GM20000 (cell line): ENCODE results near the gene HSPA4.

Experiments used
- DNase-seq: peaks from one replicate; pipeline ENCODE4 v3.0.0; 2012; ENCODE audit warnings: low spot score
- TF ChIP-seq, protein P1 (sequence below): IDR thresholded peaks from 2 replicates; pipeline ENCODE4 v1.5.1; 2012; ENCODE audit warnings: mild to moderate bottlenecking, control low read depth; ENCODE audit errors: extremely low read depth, missing control alignments

The HSPA4 gene

DNA sequence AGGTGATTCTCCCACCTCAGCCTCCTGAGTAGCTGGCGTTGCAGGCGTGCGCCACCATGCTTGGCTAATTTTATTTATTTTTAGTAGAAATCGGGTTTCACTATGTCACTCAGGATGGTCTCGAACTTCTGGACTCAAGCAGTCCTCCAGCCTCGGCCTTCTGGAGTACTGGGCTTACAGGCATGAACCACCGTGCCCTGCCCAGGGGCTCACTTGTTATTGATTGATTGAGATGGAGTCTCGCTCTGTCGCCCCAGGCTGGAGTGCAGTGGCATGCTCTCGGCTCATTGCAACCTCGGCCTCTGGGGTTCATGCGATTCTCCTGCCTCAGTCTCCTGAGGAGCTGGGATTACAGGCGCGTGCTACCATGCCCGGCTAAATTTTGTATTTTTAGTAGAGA is 1.6 kb downstream of the HSPA4 start:
- DNase-seq: no peak
- TF ChIP-seq, protein P1, sequence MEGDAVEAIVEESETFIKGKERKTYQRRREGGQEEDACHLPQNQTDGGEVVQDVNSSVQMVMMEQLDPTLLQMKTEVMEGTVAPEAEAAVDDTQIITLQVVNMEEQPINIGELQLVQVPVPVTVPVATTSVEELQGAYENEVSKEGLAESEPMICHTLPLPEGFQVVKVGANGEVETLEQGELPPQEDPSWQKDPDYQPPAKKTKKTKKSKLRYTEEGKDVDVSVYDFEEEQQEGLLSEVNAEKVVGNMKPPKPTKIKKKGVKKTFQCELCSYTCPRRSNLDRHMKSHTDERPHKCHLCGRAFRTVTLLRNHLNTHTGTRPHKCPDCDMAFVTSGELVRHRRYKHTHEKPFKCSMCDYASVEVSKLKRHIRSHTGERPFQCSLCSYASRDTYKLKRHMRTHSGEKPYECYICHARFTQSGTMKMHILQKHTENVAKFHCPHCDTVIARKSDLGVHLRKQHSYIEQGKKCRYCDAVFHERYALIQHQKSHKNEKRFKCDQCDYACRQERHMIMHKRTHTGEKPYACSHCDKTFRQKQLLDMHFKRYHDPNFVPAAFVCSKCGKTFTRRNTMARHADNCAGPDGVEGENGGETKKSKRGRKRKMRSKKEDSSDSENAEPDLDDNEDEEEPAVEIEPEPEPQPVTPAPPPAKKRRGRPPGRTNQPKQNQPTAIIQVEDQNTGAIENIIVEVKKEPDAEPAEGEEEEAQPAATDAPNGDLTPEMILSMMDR: no peak

- DNase-seq: no peak
- TF ChIP-seq, protein P1: no peak
Observed at GRCh38 chr5:133054697-133055471, 3.1 kb downstream of the HSPA4 start.

DNA sequence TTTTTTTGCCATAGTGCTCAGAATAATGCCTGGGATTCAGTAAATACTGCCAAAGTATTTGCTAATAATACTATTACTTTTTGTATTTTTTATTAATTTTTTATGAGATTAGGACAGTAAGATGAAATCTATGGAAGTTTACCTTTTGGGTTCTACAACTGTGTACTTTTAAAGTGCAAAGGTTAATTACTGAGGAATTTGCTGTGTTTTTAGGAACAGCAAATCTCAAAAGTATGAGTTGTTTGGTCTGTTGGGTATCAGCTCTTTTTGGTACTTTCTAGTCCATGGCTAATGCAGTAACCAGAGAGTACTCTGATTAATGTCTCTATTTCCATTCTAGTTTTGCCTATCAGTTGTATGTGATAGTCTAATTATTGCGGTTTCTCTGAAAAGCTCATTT is 5.1 kb downstream of the HSPA4 start:
- TF ChIP-seq, protein P1: no peak

DNA sequence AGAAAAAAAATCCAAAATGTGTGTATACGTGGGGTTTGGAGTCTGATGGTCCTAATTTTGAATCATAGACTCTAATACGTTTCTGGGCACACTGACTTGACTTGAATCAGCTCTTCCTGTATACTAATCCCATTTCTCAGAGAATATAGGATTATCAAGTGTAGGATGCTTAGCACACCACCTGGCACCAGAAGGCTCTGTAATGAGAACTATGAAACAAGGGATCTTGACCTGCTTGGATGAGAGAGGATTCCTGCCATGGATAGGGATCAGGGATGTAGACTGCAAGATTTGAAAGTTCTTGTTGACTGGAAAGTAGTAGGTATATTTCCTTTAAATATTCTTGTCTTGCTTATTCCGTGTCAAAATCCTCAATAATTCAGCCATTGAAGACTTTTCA is 7.8 kb downstream of the HSPA4 start:
- DNase-seq: no peak
- TF ChIP-seq, protein P1: no peak

More for the DNA sequence above, 5.1 kb downstream of the HSPA4 start:
- DNase-seq: no peak

DNA sequence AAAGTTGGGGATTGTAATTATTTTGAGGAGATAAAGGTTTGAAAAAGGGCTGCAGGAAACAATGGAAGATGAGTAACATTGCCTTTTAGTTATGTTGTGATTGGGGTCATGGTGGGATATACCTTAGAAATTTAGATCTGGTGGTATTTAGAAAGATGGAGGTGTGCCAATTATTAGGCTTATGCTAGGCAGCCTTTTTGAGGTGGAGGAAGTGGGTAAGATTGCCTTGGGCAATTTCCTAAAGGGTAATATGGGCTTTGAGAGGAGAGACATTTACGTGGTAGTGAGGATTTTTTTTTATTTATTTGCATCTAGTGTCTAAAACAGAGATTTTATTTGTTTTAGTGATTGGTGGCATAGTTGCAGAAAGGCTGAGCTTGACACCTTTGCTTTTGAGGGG is 10.5 kb downstream of the HSPA4 start:
- TF ChIP-seq, protein P1: no peak
- no peak for DNase-seq

- DNase-seq: no peak
- TF ChIP-seq, protein P1: no peak
Observed at GRCh38 chr5:133063965-133064364, 12.2 kb downstream of the HSPA4 start.

DNA sequence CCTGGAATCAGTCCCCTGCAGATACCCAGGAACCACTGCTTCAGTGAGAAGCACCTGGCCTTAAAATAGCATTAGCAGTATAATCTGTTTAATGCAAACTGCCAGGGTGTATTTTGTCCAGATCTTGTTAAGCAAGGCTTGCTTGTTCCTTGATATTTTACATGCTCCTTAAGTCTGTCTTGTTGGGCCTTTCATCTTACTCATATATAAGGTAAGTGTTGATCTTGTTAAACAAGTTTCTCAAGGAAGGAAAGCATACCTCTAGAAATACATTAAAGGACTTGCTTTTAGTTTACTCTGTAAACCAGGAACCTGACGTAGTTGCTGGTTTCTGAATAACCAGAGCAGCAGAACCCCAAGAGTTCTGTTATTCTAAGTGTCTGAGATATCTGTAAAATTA is 13.7 kb downstream of the HSPA4 start:
- no peak for DNase-seq
- TF ChIP-seq, protein P1: no peak
